Measurements from ENCODE around the gene IFITM2.

- TF ChIP-seq EZH2 (IDR thresholded peaks at IDR 0.05; ENCODE audit: low read length, missing control alignments): no peak
- no peak for TF ChIP-seq CTCF (conservative IDR thresholded peaks at IDR 0.05 in 1 of 2, IDR thresholded peaks at IDR 0.05 in 1 of 2; ENCODE audit: low read depth in 1 of 2, low read length in 2 of 2)
These were observed 48.2 kb upstream of the IFITM2 start for GRCh38 chr11:259413-259812.

Data from fibroblast of lung (primary cell).